HEK293 (cell line): ENCODE data around the gene TTLL9.

ENCODE experiments used
- CTCF ChIA-PET: fragments of 350-600 bp; formaldehyde crosslinking; extraction: SDS; loops from one replicate; lab custom pipeline; 2021; ENCODE audit warnings: antibody characterized with exemption; lab: Yijun Ruan, JAX
- POLR2A ChIA-PET: fragments of 300-600 bp; formaldehyde crosslinking; extraction: SDS; loops from one replicate; lab custom pipeline; 2020; ENCODE audit warnings: antibody characterized with exemption, inconsistent platforms; lab: Yijun Ruan, JAX
- H3K27ac ChIP-seq: fragments of 200-500 bp; sonication (Bioruptor generic); 2 replicates; pipeline ENCODE4 v1.5.1; 2014; ENCODE audit warnings: low read depth, low read length, control low read depth, inconsistent platforms; ENCODE audit errors: extremely low read depth
- H3K36me3 ChIP-seq, 2 experiments: fragments of 200-500 bp in 1 of 2; sonication (Bioruptor generic) in 1 of 2; 1 replicate in 1 of 2; 2 replicates in 1 of 2; pipeline ENCODE4 v1.5.1; 2014 to 2017; ENCODE audit warnings: inconsistent platforms in 2 of 2, low read length in 2 of 2; ENCODE audit not compliant: control insufficient read depth in 2 of 2, insufficient read depth in 1 of 2
- H3K4me1 ChIP-seq: fragments of 200-500 bp; sonication (Bioruptor generic); 2 replicates; pipeline ENCODE4 v1.5.1; 2014; ENCODE audit warnings: mild to moderate bottlenecking, low read length, inconsistent platforms; ENCODE audit not compliant: control insufficient read depth, insufficient read depth
- H3K4me3 ChIP-seq: 2 replicates; pipeline ENCODE4 v1.5.1; 2011; ENCODE audit warnings: low read depth, mild to moderate bottlenecking, control low read depth, low read length, moderate library complexity
- H3K9me3 ChIP-seq: fragments of 200-500 bp; sonication (Bioruptor generic); 2 replicates; pipeline ENCODE4 v1.5.1; 2014; ENCODE audit warnings: low read depth, low read length, inconsistent platforms; ENCODE audit not compliant: control insufficient read depth, insufficient read depth
- IKZF3 ChIP-seq: fragments of 450-650 bp; IDR thresholded peaks from 2 replicates; pipeline ENCODE4 v1.5.0; 2018; ENCODE audit warnings: missing biosample characterization, mild to moderate bottlenecking, missing genetic modification characterization, moderate library complexity
- KLF8 ChIP-seq: fragments of 450-650 bp; formaldehyde crosslinking; IDR thresholded peaks from 2 replicates; pipeline ENCODE4 v1.5.1; 2016; ENCODE audit warnings: missing biosample characterization, missing genetic modification characterization
- PRDM1 ChIP-seq: fragments of 450-650 bp; formaldehyde crosslinking; IDR thresholded peaks from 2 replicates; pipeline ENCODE4; 2016; ENCODE audit warnings: missing biosample characterization, missing genetic modification characterization
- SP2 ChIP-seq: fragments of 450-650 bp; formaldehyde crosslinking; IDR thresholded peaks from 2 replicates; pipeline ENCODE4 v1.5.1; 2016; ENCODE audit warnings: missing biosample characterization, missing genetic modification characterization
- ZIC2 ChIP-seq: fragments of 450-650 bp; formaldehyde crosslinking; IDR thresholded peaks from 2 replicates; pipeline ENCODE4 v1.5.1; 2016; ENCODE audit warnings: missing biosample characterization, missing genetic modification characterization
- ZNF10 ChIP-seq: fragments of 450-650 bp; formaldehyde crosslinking; IDR thresholded peaks from 2 replicates; pipeline ENCODE4 v1.5.1; 2017; ENCODE audit warnings: missing biosample characterization, missing genetic modification characterization
- ZNF202 ChIP-seq: fragments of 450-650 bp; formaldehyde crosslinking; IDR thresholded peaks from 2 replicates; pipeline ENCODE4 v1.5.1; 2016; ENCODE audit warnings: missing biosample characterization, missing genetic modification characterization, borderline replicate concordance
- ZNF214 ChIP-seq: fragments of 450-650 bp; formaldehyde crosslinking; IDR thresholded peaks from 2 replicates; pipeline ENCODE4 v1.5.1; 2017; ENCODE audit warnings: missing biosample characterization, mild to moderate bottlenecking, missing genetic modification characterization, borderline replicate concordance
- ZNF48 ChIP-seq: fragments of 450-650 bp; formaldehyde crosslinking; IDR thresholded peaks from 2 replicates; pipeline ENCODE4 v1.5.1; 2016; ENCODE audit warnings: missing biosample characterization, missing genetic modification characterization
- ZNF521 ChIP-seq: fragments of 450-650 bp; formaldehyde crosslinking; IDR thresholded peaks from 2 replicates; pipeline ENCODE4 v1.5.1; 2017; ENCODE audit warnings: missing biosample characterization, mild to moderate bottlenecking, missing genetic modification characterization
- ZNF677 ChIP-seq: fragments of 450-650 bp; IDR thresholded peaks from 2 replicates; pipeline ENCODE4 v1.5.0; 2018; ENCODE audit warnings: missing biosample characterization, mild to moderate bottlenecking, missing genetic modification characterization, moderate library complexity
- ZNF768 ChIP-seq: fragments of 450-650 bp; formaldehyde crosslinking; IDR thresholded peaks from 2 replicates; pipeline ENCODE4 v1.5.1; 2018; ENCODE audit warnings: missing biosample characterization, mild to moderate bottlenecking, missing genetic modification characterization
- ZNF777 ChIP-seq: fragments of 450-650 bp; formaldehyde crosslinking; IDR thresholded peaks from 2 replicates; pipeline ENCODE4 v1.5.1; 2017; ENCODE audit warnings: missing biosample characterization, missing genetic modification characterization, borderline replicate concordance
- TF ChIP-seq, protein P1 (sequence below): fragments of 450-650 bp; formaldehyde crosslinking; IDR thresholded peaks from 2 replicates; pipeline ENCODE4 v1.5.1; 2016; ENCODE audit warnings: missing biosample characterization, missing genetic modification characterization, low read depth
- TF ChIP-seq, protein P2 (sequence below): fragments of 450-650 bp; formaldehyde crosslinking; IDR thresholded peaks from 2 replicates; pipeline ENCODE4 v1.5.1; 2016; ENCODE audit warnings: missing biosample characterization, missing genetic modification characterization
- TF ChIP-seq, protein P3 (sequence below): fragments of 450-650 bp; formaldehyde crosslinking; IDR thresholded peaks from 2 replicates; pipeline ENCODE4 v1.5.1; 2016; ENCODE audit warnings: missing biosample characterization, missing genetic modification characterization, low read depth
- TF ChIP-seq, protein P4 (sequence below): fragments of 450-650 bp; formaldehyde crosslinking; IDR thresholded peaks from 2 replicates; pipeline ENCODE4 v1.5.1; 2017; ENCODE audit warnings: missing biosample characterization, missing genetic modification characterization

The TTLL9 gene

DNA sequence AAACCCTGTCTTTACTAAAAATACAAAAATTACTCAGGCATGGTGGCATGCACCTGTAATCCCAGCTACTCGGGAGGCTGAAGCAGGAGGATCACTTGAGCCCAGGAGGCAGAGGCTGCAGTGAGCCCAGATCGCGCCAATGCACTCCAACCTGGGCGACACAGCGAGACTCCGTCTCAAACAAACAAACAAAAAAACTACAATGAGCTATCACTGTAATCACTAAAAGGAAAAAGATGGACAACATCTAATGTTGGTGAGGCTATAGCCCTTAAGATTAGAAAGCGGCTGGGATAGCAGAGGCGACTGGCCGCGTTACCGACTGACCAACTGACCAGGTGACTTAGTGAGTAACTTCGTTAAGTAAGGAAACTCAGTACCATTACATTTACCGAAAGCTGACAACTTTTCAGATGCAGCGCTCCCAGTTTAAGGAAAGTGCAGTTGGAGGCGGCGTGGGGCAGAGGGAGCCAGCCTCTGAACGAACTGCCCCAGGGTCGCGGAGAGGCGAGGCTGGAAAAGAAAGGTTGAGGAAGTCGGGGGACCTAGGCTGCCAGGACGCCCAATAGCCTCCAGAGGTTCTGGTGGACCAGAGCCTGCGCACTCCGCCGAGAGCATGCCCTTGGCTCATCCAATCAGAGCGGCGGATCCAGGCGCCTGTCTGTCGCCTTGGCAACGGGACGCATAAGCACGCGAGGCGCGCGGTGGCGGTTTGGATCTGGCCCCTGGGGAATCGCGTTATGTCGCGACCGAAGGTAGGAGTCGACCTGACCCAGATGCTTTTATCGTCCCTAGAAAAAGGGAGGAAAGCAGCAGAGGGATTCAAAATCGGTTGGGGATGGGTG lies 8.9 kb downstream of the TTLL9 start (continued):
- TF ChIP-seq, protein P1, sequence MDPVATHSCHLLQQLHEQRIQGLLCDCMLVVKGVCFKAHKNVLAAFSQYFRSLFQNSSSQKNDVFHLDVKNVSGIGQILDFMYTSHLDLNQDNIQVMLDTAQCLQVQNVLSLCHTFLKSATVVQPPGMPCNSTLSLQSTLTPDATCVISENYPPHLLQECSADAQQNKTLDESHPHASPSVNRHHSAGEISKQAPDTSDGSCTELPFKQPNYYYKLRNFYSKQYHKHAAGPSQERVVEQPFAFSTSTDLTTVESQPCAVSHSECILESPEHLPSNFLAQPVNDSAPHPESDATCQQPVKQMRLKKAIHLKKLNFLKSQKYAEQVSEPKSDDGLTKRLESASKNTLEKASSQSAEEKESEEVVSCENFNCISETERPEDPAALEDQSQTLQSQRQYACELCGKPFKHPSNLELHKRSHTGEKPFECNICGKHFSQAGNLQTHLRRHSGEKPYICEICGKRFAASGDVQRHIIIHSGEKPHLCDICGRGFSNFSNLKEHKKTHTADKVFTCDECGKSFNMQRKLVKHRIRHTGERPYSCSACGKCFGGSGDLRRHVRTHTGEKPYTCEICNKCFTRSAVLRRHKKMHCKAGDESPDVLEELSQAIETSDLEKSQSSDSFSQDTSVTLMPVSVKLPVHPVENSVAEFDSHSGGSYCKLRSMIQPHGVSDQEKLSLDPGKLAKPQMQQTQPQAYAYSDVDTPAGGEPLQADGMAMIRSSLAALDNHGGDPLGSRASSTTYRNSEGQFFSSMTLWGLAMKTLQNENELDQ, result no peak
- TF ChIP-seq ZNF10 (tag by site-specific recombination), result no peak
- no peak for TF ChIP-seq ZNF202 (tag by site-specific recombination)

DNA sequence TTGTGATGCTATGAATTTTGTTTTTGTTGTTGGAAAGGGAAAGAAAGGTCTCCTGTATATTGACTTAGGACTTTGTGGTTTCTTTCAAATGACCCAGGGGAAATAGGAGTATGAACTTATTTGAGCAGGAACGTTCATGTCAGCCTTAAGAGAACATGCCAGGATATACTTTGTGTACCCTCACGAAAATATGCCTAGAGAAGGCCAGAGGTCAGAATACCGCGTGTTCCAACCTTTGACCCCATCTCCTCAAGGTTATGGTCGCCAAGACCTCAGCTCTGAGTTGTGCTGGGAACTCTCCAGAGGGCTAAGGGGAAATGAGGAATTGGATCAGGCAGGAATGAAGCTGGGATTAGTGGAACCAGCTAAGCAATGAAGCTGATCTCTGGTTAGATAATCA lies 11.5 kb downstream of the TTLL9 start:
- TF ChIP-seq ZNF48 (tag by site-specific recombination) (no peak), ZNF214 (tag by site-specific recombination) (no peak), KLF8 (tag by site-specific recombination) (no peak), ZNF768 (tag by site-specific recombination) (no peak), PRDM1 (no peak), ZNF777 (tag by site-specific recombination) (no peak), ZIC2 (tag by site-specific recombination) (no peak), ZNF521 (no peak), ZNF677 (tag by site-specific recombination) (no peak), SP2 (tag by site-specific recombination) (no peak)
- TF ChIP-seq, protein P2, sequence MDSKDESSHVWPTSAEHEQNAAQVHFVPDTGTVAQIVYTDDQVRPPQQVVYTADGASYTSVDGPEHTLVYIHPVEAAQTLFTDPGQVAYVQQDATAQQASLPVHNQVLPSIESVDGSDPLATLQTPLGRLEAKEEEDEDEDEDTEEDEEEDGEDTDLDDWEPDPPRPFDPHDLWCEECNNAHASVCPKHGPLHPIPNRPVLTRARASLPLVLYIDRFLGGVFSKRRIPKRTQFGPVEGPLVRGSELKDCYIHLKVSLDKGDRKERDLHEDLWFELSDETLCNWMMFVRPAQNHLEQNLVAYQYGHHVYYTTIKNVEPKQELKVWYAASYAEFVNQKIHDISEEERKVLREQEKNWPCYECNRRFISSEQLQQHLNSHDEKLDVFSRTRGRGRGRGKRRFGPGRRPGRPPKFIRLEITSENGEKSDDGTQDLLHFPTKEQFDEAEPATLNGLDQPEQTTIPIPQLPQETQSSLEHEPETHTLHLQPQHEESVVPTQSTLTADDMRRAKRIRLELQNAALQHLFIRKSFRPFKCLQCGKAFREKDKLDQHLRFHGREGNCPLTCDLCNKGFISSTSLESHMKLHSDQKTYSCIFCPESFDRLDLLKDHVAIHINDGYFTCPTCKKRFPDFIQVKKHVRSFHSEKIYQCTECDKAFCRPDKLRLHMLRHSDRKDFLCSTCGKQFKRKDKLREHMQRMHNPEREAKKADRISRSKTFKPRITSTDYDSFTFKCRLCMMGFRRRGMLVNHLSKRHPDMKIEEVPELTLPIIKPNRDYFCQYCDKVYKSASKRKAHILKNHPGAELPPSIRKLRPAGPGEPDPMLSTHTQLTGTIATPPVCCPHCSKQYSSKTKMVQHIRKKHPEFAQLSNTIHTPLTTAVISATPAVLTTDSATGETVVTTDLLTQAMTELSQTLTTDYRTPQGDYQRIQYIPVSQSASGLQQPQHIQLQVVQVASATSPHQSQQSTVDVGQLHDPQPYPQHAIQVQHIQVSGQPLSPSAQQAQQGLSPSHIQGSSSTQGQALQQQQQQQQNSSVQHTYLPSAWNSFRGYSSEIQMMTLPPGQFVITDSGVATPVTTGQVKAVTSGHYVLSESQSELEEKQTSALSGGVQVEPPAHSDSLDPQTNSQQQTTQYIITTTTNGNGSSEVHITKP, result no peak
- ChIA-PET POLR2A (interaction anchor here (0.5 to 1.2 kb wide), 2 partner anchors 14 to 20 kb away, joined by 3 read pairs; no protein-coding TSS in a partner anchor), CTCF (no interaction called here)
- H3K27ac ChIP-seq, result no peak overlapping the region
- H3K4me1 ChIP-seq, result no peaks in the 10 kb centered on the region
- no peak overlapping the region for H3K4me3 ChIP-seq
- H3K36me3 ChIP-seq, result no peaks in the 10 kb centered on the region
- no peaks in the 10 kb centered on the region for H3K9me3 ChIP-seq

DNA sequence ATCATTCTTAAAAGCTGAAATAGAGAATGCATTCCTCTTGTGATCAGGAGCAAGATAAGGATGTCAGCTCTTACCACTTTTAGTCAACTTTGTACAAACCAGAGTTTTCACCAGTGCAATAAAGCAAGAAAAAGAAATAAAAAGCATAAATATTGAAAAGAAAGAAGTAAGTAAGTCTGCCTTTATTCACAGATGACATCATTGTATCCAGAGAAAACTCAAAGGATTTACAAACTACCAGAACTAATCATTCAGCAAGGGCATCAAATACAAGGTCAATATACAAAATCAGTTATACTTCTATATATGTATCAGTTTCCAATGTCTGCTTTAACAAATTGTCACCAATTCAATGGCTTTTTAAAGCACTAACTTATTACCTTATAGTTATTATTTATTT lies 13.4 kb downstream of the TTLL9 start:
- Histone ChIP-seq H3K36me3 (no peaks in the 10 kb centered on the region), H3K9me3 (no peaks in the 10 kb centered on the region), H3K4me3 (no peak overlapping the region), H3K27ac (no peak overlapping the region), H3K4me1 (no peaks in the 10 kb centered on the region)
- TF ChIP-seq, protein P3, sequence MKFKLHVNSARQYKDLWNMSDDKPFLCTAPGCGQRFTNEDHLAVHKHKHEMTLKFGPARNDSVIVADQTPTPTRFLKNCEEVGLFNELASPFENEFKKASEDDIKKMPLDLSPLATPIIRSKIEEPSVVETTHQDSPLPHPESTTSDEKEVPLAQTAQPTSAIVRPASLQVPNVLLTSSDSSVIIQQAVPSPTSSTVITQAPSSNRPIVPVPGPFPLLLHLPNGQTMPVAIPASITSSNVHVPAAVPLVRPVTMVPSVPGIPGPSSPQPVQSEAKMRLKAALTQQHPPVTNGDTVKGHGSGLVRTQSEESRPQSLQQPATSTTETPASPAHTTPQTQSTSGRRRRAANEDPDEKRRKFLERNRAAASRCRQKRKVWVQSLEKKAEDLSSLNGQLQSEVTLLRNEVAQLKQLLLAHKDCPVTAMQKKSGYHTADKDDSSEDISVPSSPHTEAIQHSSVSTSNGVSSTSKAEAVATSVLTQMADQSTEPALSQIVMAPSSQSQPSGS (tag by site-specific recombination), result peak; percentile 77
- no peak for TF ChIP-seq IKZF3 (tag by site-specific recombination)
- TF ChIP-seq KLF8 (tag by site-specific recombination), result no peak
- no peak for TF ChIP-seq ZNF768 (tag by site-specific recombination)
- TF ChIP-seq, protein P4, sequence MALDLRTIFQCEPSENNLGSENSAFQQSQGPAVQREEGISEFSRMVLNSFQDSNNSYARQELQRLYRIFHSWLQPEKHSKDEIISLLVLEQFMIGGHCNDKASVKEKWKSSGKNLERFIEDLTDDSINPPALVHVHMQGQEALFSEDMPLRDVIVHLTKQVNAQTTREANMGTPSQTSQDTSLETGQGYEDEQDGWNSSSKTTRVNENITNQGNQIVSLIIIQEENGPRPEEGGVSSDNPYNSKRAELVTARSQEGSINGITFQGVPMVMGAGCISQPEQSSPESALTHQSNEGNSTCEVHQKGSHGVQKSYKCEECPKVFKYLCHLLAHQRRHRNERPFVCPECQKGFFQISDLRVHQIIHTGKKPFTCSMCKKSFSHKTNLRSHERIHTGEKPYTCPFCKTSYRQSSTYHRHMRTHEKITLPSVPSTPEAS (tag by site-specific recombination), result no peak
- ChIA-PET POLR2A (no interaction called here), CTCF (interaction anchor here (0.7 kb wide), 1 partner anchor 25 kb away, joined by 4 read pairs; no protein-coding TSS in a partner anchor)
